HCT116 (cell line): ENCODE measurements around the gene SLC22A15. TPM values are rescaled to one million over a fixed set of nuclear protein-coding genes. Genes with fewer than 3 reads are reported as not detected.

Experiments used
- ATAC-seq: fragments of 200-7000 bp; cut with Tn5 transposase; 2 replicates; pipeline ENCODE4 v1.9.1; 2020; ENCODE audit warnings: mild to moderate bottlenecking, moderate library complexity
- BruUV-seq: library from RNA; stranded (reverse); fragments of 400-500 nt; replicated peaks from 2 replicates; lab custom pipeline; 2021; lab: Mats Ljungman, UMichigan
- CTCF ChIA-PET: fragments of 300-600 bp; sonication (Branson Sonifier 250); formaldehyde crosslinking; loops from one replicate; lab custom pipeline; 2021; ENCODE audit warnings: antibody characterized with exemption; lab: Charles Lee
- POLR2A ChIA-PET: fragments of 300-600, 350-600 bp; sonication (Branson Sonifier 250); formaldehyde crosslinking; loops from one replicate; lab custom pipeline; 2021; ENCODE audit warnings: antibody characterized with exemption; lab: Charles Lee
- RAD21 ChIA-PET, 2 experiments: fragments of 300-600 bp; sonication (Branson Sonifier 250); formaldehyde crosslinking; loops; one replicate each; lab custom pipeline; 2023; ENCODE audit warnings: low total read pairs in 2 of 2; ENCODE audit not compliant: uncharacterized antibody in 2 of 2, unreplicated experiment in 2 of 2, low non-redundant PET in 1 of 2; lab: Charles Lee
- DNase-seq: peaks from one replicate; pipeline ENCODE4 v3.0.0-alpha.2; 2010; ENCODE audit warnings: low read depth, low spot score
- H2AFZ ChIP-seq: fragments of 200-600 bp; shearing (Covaris generic), sonication (generic); 2 replicates; pipeline ENCODE4 v1.6.1; 2017; ENCODE audit warnings: low read depth, mixed run types, mixed read lengths, antibody characterized with exemption, low read length; ENCODE audit not compliant: poor library complexity, severe bottlenecking
- H3K27ac ChIP-seq: 2 replicates; pipeline ENCODE4 v1.5.1; 2012; ENCODE audit warnings: low read depth, low read length
- H3K27me3 ChIP-seq: fragments of 200-600 bp; sonication (generic); 2 replicates; pipeline ENCODE4 v1.6.1; 2016; ENCODE audit warnings: mixed run types, low read length, mixed read lengths; ENCODE audit not compliant: insufficient read depth
- H3K36me3 ChIP-seq, 2 experiments: fragments of 200-500 bp in 1 of 2; fragments of 200-600 bp in 1 of 2; sonication (Bioruptor generic) in 1 of 2; sonication (generic) in 1 of 2; 2 replicates each; pipeline versions ENCODE4 v1.5.1 to v1.6.1; 2014 to 2016; ENCODE audit warnings: low read length in 2 of 2, inconsistent platforms in 1 of 2, mixed read lengths in 1 of 2, mixed run types in 1 of 2; ENCODE audit not compliant: insufficient read depth in 2 of 2, control insufficient read depth in 1 of 2
- H3K4me1 ChIP-seq, 2 experiments: fragments of 200-600 bp in 1 of 2; sonication (generic) in 1 of 2; 2 replicates each; pipeline versions ENCODE4 v1.5.1 to v1.6.1; 2012 to 2017; ENCODE audit warnings: low read length in 2 of 2, inconsistent platforms in 1 of 2, mild to moderate bottlenecking in 1 of 2, mixed read lengths in 1 of 2, mixed run types in 1 of 2, moderate library complexity in 1 of 2; ENCODE audit not compliant: insufficient read depth in 2 of 2, control insufficient read depth in 1 of 2
- H3K4me2 ChIP-seq: fragments of 200-600 bp; sonication (generic); 2 replicates; pipeline ENCODE4 v1.6.1; 2017; ENCODE audit warnings: mixed run types, low read length, mixed read lengths
- H3K4me3 ChIP-seq, 2 experiments: fragments of 200-600 bp in 1 of 2; sonication (generic) in 1 of 2; replicated peaks in 1 of 2; 2 replicates each; pipeline ENCODE4 v1.5.1; 2011 to 2016; ENCODE audit warnings: low read length in 2 of 2, control low read depth in 1 of 2, low read depth in 1 of 2, mild to moderate bottlenecking in 1 of 2, mixed read lengths in 1 of 2, mixed run types in 1 of 2
- H3K79me2 ChIP-seq: fragments of 200-600 bp; sonication (generic); 2 replicates; pipeline ENCODE4 v1.6.1; 2017; ENCODE audit warnings: mild to moderate bottlenecking, mixed run types, low read length, moderate library complexity, mixed read lengths; ENCODE audit not compliant: insufficient read depth
- H3K9ac ChIP-seq: fragments of 200-600 bp; sonication (generic); 2 replicates; pipeline ENCODE4 v1.6.1; 2016; ENCODE audit warnings: low read length, mixed read lengths
- H3K9me2 ChIP-seq: fragments of 200-600 bp; sonication (generic), shearing (Covaris generic); 2 replicates; pipeline ENCODE4 v1.6.1; 2017; ENCODE audit warnings: mixed run types, mild to moderate bottlenecking, moderate library complexity; ENCODE audit not compliant: insufficient read depth
- H3K9me3 ChIP-seq, 2 experiments: fragments of 200-500 bp in 1 of 2; fragments of 200-600 bp in 1 of 2; sonication (Bioruptor generic) in 1 of 2; sonication (generic) in 1 of 2; 2 replicates each; pipeline ENCODE4 v1.6.1; 2014 to 2017; ENCODE audit warnings: low read length in 2 of 2, mixed read lengths in 2 of 2, inconsistent platforms in 1 of 2, low read depth in 1 of 2, mild to moderate bottlenecking in 1 of 2, mixed run types in 1 of 2, moderate library complexity in 1 of 2; ENCODE audit not compliant: control insufficient read depth in 1 of 2, insufficient read depth in 1 of 2
- H4K20me1 ChIP-seq: fragments of 200-600 bp; sonication (generic), shearing (Covaris generic); 2 replicates; pipeline ENCODE4 v1.6.1; 2017; ENCODE audit warnings: mixed run types, mild to moderate bottlenecking, moderate library complexity; ENCODE audit not compliant: insufficient read depth
- ATF3 ChIP-seq: IDR thresholded peaks from 2 replicates; pipeline ENCODE4 v1.6.1; 2012
- EZH2 ChIP-seq: fragments of 200-600 bp; sonication (generic); IDR thresholded peaks from 2 replicates; pipeline ENCODE4 v1.6.1; 2017; ENCODE audit warnings: antibody characterized with exemption, mixed run types
- EZH2phosphoT487 ChIP-seq: fragments of 200-600 bp; IDR thresholded peaks from 2 replicates; pipeline ENCODE4 v1.6.1; 2018; ENCODE audit warnings: antibody characterized with exemption, borderline replicate concordance
- FOSL1 ChIP-seq: IDR thresholded peaks from 2 replicates; pipeline ENCODE4 v1.6.1; 2012; ENCODE audit warnings: low read depth
- JUND ChIP-seq: IDR thresholded peaks from 2 replicates; pipeline ENCODE4 v1.6.1; 2012
- RAD21 ChIP-seq: IDR thresholded peaks from 2 replicates; pipeline ENCODE4 v1.6.1; 2012; ENCODE audit warnings: low read depth, mild to moderate bottlenecking
- REST ChIP-seq: IDR thresholded peaks from 2 replicates; pipeline ENCODE4 v1.6.1; 2012; ENCODE audit warnings: low read depth
- SIN3A ChIP-seq: IDR thresholded peaks from 2 replicates; pipeline ENCODE4 v1.6.1; 2012; ENCODE audit warnings: low read depth
- SRF ChIP-seq: IDR thresholded peaks from 2 replicates; pipeline ENCODE4 v1.6.1; 2012; ENCODE audit warnings: low read depth
- YY1 ChIP-seq: IDR thresholded peaks from 2 replicates; pipeline ENCODE4 v1.6.1; 2011; ENCODE audit warnings: low read length, low read depth, moderate library complexity, mild to moderate bottlenecking; ENCODE audit not compliant: insufficient replicate concordance; ENCODE audit errors: extremely low read depth
- ZFX ChIP-seq: fragments of 450-650 bp; IDR thresholded peaks from 2 replicates; pipeline ENCODE4 v1.6.1; 2017
- intact Hi-C: fragments of 100-400 bp; cut with micrococcal nuclease; formaldehyde crosslinking; loops from 2 replicates; pipeline ENCODE4 v1.10.0; 2022
- total RNA-seq: library from RNA; stranded (reverse); gene quantifications from one replicate; pipeline ENCODE4 v1.2.1, GENCODE V29; 2021; ENCODE audit not compliant: unreplicated experiment
- TF ChIP-seq, protein P1 (sequence below), 3 experiments: fragments of 200-600 bp in 1 of 3; sonication (generic) in 1 of 3; IDR thresholded peaks in 2 of 3; conservative IDR thresholded peaks in 1 of 3; 2 replicates each; pipeline ENCODE4 v1.5.1; 2012 to 2017; ENCODE audit warnings: low read depth in 2 of 3, low read length in 2 of 3, antibody characterized with exemption in 1 of 3, borderline replicate concordance in 1 of 3, control low read depth in 1 of 3, mild to moderate bottlenecking in 1 of 3, mixed read lengths in 1 of 3, mixed run types in 1 of 3, moderate library complexity in 1 of 3; ENCODE audit not compliant: insufficient read depth in 1 of 3
- TF ChIP-seq, protein P2 (sequence below): IDR thresholded peaks from 2 replicates; pipeline ENCODE4 v1.6.1; 2011; ENCODE audit warnings: mild to moderate bottlenecking, low read length, moderate library complexity; ENCODE audit not compliant: insufficient replicate concordance; ENCODE audit errors: extremely low read depth
- TF ChIP-seq, protein P3 (sequence below): IDR thresholded peaks from 2 replicates; pipeline ENCODE4 v1.6.1; 2012

The SLC22A15 gene
- total RNA-seq, 1 experiment from 2014 or later = 3.1 TPM

- Histone ChIP-seq H3K27me3 (no peaks in the 10 kb centered on the region), H3K4me3 (no peak overlapping the region), H2AFZ (no peak overlapping the region), H3K4me2 (no peak overlapping the region), H3K9ac (no peak overlapping the region), H3K79me2 (no peaks in the 10 kb centered on the region), H4K20me1 (no peaks in the 10 kb centered on the region), H3K9me3 (no peaks in the 10 kb centered on the region), H3K9me2 (no peaks in the 10 kb centered on the region), H3K27ac (no peak overlapping the region), H3K36me3 (no peaks in the 10 kb centered on the region), H3K4me1 (no peaks in the 10 kb centered on the region)
- intact Hi-C loops = no loop called here
- DNase-seq = no peak
- RAD21 ChIA-PET = no interaction called here
- ATAC-seq = no peak
- CTCF ChIA-PET = no interaction called here
- TF ChIP-seq, protein P1, sequence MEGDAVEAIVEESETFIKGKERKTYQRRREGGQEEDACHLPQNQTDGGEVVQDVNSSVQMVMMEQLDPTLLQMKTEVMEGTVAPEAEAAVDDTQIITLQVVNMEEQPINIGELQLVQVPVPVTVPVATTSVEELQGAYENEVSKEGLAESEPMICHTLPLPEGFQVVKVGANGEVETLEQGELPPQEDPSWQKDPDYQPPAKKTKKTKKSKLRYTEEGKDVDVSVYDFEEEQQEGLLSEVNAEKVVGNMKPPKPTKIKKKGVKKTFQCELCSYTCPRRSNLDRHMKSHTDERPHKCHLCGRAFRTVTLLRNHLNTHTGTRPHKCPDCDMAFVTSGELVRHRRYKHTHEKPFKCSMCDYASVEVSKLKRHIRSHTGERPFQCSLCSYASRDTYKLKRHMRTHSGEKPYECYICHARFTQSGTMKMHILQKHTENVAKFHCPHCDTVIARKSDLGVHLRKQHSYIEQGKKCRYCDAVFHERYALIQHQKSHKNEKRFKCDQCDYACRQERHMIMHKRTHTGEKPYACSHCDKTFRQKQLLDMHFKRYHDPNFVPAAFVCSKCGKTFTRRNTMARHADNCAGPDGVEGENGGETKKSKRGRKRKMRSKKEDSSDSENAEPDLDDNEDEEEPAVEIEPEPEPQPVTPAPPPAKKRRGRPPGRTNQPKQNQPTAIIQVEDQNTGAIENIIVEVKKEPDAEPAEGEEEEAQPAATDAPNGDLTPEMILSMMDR (IDR thresholded peaks at IDR 0.05 in 2 of 3, conservative IDR thresholded peaks at IDR 0.05 in 1 of 3; ENCODE audit: borderline replicate concordance in 1 of 3, insufficient read depth in 1 of 3, low read depth in 2 of 3, low read length in 2 of 3) = no peak
- no peak for TF ChIP-seq JUND
- TF ChIP-seq REST = no peak
- TF ChIP-seq ZFX = no peak
- no peak for TF ChIP-seq EZH2
- no peak for TF ChIP-seq SIN3A
- TF ChIP-seq SRF = no peak
- no peak for TF ChIP-seq EZH2phosphoT487
- TF ChIP-seq, protein P2, sequence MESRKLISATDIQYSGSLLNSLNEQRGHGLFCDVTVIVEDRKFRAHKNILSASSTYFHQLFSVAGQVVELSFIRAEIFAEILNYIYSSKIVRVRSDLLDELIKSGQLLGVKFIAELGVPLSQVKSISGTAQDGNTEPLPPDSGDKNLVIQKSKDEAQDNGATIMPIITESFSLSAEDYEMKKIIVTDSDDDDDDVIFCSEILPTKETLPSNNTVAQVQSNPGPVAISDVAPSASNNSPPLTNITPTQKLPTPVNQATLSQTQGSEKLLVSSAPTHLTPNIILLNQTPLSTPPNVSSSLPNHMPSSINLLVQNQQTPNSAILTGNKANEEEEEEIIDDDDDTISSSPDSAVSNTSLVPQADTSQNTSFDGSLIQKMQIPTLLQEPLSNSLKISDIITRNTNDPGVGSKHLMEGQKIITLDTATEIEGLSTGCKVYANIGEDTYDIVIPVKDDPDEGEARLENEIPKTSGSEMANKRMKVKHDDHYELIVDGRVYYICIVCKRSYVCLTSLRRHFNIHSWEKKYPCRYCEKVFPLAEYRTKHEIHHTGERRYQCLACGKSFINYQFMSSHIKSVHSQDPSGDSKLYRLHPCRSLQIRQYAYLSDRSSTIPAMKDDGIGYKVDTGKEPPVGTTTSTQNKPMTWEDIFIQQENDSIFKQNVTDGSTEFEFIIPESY = no peak
- no peak for TF ChIP-seq ATF3
- TF ChIP-seq FOSL1 = no peak
- TF ChIP-seq YY1 = no peak
- TF ChIP-seq, protein P3, sequence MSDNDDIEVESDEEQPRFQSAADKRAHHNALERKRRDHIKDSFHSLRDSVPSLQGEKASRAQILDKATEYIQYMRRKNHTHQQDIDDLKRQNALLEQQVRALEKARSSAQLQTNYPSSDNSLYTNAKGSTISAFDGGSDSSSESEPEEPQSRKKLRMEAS = no peak
- no peak for TF ChIP-seq RAD21
- POLR2A ChIA-PET = no interaction called here
- BruUV-seq = no TSS peak
Measured at GRCh38 chr1:116018007-116018406, 41.7 kb downstream of the SLC22A15 start.
